Measurements from ENCODE around the gene IPCEF1.

The IPCEF1 gene

DNA sequence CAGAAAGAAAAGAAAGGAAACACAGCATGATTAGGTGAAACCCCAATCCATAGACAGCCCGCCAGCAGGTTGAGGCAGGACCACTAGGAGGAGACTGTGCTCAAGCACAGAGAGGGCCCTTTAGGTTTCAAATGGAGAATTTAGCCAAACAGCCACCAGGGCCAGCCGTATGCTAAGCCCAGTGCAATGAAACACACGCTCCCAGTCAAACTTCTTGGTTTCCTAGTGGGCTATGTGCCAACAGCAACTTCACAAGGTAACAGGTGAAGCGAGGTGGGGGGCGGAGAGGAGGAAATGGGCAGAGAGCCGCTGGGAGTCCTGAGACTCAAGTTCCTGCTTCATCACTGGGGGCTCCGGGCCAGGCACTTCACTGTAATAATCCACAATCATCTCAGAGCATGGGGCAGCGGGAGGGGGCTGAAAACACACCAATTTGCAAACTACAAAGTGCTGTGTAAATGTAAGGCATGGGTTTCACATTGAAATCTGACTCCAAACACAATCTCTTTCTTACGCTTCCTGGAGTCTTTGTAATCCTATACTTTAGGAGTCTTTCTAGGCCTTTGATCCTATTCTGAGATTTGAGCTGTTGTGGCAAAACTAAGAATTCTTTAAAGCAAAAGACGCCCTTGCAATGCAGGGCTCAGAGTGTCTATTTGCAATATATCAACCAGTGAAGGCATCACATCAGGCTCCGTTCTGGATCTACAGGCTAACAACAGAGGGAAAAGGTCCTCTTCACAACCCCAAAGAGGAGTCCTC, 200.3 kb downstream of the IPCEF1 start:
- DNase-seq = peak; percentile 71

DNA sequence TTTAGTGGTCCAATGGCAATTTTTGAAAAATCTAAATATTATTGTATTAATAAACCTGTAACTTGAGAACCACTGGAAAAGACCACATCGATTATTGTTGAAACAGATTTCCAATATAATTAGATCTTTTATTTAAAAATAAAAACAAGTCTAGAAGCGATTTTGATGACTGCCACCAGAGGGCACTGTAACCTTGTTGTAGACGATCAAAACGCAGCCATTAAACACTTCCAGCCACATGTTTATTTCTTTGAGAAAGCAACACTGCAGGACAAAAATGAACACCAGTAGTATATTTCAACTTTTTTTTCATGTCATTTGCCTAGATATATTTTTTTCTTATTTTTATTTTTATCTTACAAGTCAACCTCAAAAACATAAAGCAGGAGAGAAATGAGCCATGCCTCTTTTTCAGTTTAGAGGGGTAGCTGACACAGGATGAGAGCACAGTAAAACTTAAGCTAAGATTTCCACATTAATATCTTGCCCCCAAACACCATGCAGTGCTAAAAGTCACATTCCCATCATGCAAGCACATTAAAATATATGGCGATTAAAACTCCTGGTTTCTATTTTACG, 202.1 kb downstream of the IPCEF1 start:
- peak; percentile 81 for DNase-seq

DNA sequence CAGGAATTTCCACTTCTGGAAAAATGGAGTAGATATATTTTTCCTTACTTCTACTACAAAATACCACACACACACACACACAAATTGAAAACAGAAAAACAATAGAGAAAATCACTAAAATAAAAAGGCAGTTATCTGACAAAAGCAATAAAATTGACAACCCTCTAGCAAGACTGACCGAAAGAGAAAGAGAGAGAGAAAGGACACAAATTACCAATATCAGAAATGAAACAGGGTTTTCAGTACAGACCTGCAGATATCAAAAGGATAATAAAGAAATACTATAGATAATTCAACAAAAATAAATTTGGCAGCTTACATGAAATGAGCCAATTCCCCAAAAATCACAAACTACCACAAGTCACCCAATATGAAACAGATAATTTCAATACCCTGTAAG, 212.8 kb downstream of the IPCEF1 start:
- DNase-seq = no peak

DNA sequence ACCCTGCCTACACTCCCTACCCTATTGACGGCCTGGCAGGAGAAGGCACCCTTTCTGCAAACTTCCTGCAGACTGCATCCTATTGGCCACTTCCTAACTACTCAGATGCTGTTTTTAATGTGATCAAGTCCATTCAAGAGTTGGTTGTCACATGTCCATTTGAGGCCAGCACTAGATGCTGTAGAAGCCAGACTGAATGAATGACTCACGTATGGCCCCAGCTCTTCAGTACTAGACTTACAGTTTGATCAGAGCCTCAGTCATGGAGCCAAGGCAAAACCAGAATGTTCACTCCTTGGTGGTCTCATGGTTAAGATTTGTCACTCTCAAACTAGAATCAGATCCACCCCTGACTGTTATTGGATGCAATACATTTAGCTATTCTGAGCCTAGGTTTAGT, 215.9 kb downstream of the IPCEF1 start:
- no peak for DNase-seq

DNA sequence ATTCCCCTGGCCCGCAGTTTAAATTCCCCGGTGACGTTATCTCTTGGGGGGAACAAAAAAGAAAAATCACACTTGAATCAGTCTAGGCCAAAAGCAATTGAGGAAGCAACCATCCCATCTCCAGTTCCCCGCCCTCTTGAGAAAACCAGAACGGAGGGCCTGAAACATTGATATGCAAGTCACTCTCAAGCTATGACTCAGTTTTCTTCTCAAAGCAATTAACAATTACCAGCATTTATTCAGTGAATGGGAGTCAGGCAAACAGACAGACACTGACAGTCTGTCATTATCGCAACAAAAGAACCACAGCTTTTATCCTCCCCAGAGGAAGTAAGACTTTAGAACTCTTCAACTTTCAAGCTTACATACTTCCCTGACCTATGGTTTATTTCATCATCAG, 216.7 kb downstream of the IPCEF1 start:
- DNase-seq = no peak

DNA sequence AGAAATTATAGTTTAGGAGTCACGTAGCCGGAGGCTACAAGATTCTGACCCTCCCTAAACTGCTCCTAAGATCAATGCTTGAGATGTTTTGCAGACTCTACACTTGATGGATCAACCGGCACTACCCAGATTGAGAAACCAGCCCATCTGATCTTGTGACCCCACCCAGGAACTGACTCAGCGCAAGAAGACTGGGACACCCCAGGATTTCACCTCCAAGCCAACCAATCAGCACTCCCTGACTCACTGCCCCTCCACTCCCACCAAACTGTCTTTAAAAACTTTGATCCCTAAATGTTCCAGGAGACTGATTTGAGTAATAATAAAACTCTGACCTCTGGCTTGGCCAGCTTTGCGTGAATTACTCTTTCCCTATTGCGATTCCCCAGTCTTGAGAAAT, 217.8 kb downstream of the IPCEF1 start:
- no peak for DNase-seq

DNA sequence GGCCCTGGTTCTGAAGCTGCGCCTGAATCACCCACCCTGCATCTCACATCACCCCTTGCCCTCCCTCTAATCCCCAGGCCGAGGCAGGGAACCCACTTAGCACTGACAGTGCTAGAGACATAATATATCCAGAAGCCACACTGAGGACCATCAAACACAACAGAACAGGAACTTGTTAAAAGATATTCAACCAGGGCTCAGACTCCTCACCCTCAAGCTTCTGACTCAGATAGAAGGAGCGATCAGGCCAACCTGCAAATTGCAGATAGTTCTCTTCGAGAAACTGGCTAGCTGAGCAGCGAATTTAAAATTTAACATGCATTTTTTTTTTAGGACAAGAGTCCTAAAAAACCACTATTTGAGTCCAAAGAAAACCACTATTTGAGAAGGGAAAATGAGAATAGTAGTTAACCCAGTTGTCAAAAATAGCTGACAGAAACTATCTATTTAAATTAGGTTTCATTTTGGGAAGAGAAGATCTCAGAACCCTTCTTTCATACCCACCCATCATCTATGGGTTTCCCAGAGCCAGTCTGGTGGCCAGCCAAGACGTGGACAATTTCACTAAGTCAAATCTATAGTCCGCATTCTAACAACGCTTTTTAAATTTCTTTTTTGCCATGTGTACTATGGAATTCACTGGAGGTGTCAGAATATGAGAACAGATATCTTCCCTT, 222.0 kb downstream of the IPCEF1 start:
- no peak for DNase-seq

DNA sequence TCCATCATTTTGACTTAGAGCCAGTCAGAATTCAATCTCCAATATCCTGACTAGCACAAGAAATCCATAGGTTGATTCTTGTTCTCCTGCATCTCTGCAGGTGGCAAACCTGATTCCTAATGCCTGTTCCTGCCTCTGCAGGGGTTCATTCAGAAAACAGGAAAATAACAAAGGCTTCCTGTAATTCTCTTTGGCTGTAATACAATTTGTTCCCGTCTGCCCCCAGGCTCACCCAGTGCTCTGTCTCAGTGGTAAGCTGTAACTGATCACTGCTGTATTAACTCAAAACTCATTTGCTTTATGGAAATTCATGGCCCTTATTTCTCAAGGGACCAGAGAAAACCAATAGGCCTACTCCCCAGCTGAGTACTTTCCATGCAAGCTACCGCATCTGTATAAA, 228.9 kb downstream of the IPCEF1 start:
- DNase-seq = no peak

DNA sequence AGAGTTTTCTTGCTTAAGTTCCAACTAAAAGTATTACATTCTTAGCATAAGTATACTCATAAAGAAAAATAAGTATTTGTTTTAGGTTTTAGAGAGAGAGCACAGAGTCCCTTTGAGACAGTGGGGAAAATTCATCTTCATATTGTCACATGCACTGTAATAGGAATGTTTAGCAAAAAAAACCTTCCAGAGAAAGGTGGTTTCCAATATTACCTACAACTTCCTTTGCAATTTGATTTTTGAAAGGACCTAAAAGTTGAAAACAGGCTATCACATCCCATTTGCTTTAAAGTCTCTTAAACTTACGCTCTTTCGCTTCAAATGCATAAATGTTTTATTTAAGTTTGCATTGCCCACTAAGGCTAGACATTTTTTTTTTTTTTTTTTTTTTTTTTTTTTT, 231.2 kb downstream of the IPCEF1 start:
- DNase-seq = no peak

DNA sequence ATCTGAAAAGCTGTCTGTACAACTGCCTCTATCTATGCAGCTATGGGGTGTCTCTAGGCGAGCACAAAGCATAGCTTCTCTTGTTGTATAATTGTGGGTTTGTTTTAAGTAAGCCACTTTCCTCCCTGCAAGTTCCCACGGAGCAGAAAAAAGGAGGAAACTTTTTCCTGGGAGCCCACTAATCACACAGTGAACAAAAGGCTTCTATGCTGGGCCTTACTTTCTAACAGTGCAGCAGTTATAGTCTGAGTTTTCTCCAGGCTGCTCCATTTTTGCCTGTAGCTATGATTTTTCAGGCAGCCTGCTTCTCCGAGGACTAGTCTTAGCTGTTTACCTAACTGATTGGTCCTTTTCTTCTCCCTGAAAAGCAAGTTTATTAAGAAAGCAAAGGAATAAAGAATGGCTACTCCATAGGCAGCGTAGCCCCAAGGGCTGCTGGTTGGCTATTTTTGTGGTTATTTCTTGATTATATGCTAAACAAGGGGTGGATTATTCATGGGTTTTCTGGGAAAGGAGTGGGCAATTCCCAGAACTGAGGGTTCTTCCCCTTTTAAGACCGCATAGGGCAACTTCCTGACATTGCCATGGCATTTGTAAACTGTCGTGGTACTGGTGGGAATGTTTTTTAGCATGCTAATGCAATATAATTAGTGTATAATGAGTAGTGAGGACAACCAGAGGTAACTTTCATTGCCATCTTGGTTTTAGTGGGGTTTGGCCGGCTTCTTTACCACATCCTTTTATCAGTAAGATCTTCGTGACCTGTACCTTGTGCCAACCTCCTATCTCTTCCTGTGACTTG, 233.2 kb downstream of the IPCEF1 start:
- no peak for DNase-seq

DNA sequence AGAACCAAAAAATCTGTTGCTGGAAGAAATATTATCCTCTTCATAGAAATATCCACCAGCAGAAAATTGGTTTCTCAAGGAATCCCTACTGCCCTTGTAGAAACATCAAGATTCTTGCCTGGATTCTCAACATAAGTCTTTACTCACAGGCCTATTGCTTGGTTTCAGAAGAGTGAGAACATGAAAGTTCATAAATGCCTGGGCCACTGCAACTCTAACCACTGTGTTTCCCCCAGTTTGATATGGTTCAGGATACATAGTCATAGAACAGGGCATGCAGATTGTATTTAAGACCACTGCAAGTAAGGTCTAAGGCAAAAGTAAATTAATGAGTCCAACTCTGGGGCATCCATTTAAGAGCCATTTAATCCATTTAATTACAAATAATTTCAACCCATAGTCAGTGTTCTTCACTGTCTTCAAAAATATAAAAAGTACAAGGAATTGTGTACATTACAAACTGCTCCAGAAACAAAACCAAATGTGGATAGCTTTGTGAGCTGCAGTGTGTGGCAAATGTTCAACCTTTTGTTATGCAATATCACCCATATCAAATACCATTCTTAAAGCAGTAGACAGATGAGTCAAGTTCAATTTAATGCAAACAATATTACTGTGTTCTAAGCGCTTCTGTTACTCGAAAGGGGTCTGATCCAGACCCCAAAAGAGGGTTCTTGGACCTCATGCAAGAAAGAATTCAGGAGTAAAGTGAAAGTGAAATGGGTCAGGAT, 234.2 kb downstream of the IPCEF1 start:
- no peak for DNase-seq

DNA sequence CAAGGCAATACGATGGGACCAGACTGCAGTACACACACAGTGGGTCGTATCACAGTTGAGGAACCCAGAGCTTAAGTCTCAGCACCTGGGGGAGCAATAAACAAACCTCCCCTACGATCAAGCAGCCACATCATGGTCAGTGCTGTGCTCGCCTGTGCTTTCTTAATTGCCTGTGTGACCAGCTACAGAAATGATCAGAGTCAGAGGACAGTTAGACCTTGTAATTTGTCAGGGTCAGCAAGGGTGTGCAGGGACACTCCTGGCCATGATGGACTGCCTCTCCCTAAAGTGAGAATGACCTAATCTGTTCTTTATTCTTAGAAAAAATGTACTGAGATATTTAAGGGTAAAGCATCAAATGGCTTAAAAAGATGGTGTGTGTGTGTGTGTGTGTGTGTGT, 239.1 kb downstream of the IPCEF1 start:
- DNase-seq = no peak

DNA sequence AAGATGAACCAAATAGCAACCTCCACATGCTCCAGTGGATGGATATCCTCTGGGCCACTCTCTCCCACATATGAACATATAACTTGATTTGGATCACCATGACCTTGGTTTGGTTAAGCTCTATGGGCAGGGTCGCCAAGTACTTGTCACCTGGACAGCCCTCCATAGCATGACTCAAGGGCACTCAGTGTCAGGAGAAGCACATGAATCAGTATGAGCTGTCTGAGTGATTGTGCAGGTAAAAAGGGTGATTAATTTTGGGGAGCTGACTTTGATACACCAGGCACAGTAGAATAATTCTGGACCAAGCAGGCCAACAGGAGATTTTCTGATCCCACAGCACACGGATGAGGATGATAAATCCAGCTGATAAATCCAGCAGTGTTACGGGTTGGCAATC, 243.2 kb downstream of the IPCEF1 start:
- no peak for DNase-seq

DNA sequence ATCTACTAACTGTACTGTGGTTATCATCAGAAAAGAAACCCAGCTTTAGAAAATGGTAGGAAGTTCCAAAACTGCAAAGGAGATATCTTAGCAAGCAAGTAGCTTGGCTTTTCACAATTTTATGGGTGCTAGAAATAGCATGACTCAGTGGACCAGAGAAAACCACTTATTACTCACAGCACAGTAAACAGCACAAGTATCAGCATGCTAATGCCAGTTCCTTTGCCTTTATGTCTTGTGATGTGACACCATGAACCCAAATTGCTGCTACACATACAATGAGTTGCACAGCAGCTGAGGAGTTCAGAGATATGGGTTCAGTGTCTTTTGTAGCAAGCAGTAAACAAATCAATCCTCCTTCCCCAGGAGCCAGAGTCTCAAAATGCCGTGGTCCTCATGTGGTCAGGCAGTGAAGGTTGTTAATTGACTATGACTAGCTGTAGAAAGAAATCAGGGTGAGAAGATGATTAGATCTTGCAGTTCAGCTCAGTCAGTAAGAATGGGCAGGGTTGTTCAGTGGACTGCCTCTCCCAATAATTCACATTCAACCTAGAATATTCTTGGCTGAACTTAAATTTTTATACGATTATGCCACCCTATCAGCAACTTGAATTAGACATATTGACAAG, 244.3 kb downstream of the IPCEF1 start:
- no peak for DNase-seq

DNA sequence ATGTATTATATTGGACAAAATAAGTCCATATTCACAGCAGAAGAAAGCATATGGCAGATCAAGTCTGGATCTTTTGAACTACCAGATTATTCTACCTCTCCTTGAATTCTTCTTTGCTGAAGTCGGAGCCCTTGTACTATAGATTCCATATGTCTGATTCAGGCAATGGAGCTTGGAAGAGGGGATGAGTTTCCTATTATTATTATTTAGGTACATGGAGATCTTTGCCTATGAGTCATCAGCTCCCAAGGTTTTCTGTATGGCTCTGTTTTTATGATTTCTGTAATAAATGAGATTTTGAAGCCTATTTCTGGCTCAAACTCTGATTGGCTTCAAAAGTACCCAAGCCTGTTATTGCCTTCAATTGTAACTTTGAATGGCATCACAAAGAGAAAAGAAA, 245.6 kb downstream of the IPCEF1 start:
- DNase-seq = no peak

DNA sequence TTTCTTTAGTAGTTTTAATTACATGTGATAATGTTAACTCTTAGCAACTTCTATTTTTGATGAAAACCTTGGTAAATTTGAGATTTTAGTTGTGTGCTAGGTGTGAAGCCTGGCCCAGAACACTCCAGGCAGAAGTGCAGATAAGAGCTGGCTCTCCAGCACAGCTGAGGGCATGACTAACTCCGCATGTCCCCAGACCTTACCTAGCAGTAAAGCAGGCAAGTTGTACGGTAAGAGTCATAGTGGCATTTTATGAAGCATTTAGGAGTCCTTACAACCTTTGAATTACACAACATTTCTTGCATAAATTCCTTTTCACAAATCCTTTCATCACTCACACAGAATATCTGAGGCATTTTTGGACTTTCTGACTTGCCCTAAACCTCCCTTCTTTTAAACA, 250.4 kb downstream of the IPCEF1 start:
- no peak for DNase-seq
